ENCODE data around the gene A4GALT.

GRCh38 chr22:42769574-42770447 is 49.1 kb upstream of the A4GALT start:
- TF ChIP-seq CTCF (conservative IDR thresholded peaks at IDR 0.05 in 1 of 2, IDR thresholded peaks at IDR 0.05 in 1 of 2; ENCODE audit: low read depth in 1 of 2, low read length in 2 of 2), result no peak
- no peak for TF ChIP-seq EZH2 (IDR thresholded peaks at IDR 0.05; ENCODE audit: low read length, missing control alignments)

Data from fibroblast of lung (primary cell).